HepG2 (cell line): ENCODE measurements around the gene FN1. TPM values are rescaled to one million over a fixed set of nuclear protein-coding genes. Genes with fewer than 3 reads are reported as not detected.

ENCODE experiments used
- AGO2 ChIP-seq: fragments of 200-400 bp; formaldehyde crosslinking; optimal IDR thresholded peaks from 2 replicates; pipeline ENCODE3; 2017; ENCODE audit warnings: mild to moderate bottlenecking, low read depth, low read length, moderate library complexity
- ATF7 ChIP-seq, 2 experiments: fragments of 450-650 bp in 1 of 2; sonication (generic) in 1 of 2; formaldehyde crosslinking in 1 of 2; IDR thresholded peaks; 2 replicates each; pipeline versions ENCODE4 v1.4.0 to v1.6.1; 2016 to 2020; ENCODE audit warnings: antibody characterized with exemption in 1 of 2, mild to moderate bottlenecking in 1 of 2, missing genetic modification reagents in 1 of 2
- ERF ChIP-seq: IDR thresholded peaks from 2 replicates; pipeline ENCODE4 v1.6.1; 2018; ENCODE audit warnings: missing biosample characterization, missing genetic modification reagents
- KAT2B ChIP-seq: fragments of 150-350 bp; IDR thresholded peaks from 2 replicates; pipeline ENCODE4 v1.6.1; 2014; ENCODE audit warnings: low read depth, low read length, borderline replicate concordance
- LCORL ChIP-seq, 2 experiments: fragments of 450-650 bp in 1 of 2; sonication (generic) in 1 of 2; formaldehyde crosslinking in 1 of 2; IDR thresholded peaks; 2 replicates each; pipeline versions ENCODE4 v1.5.0 to v1.6.1; 2017 to 2020; ENCODE audit warnings: antibody characterized with exemption in 1 of 2, missing genetic modification reagents in 1 of 2
- NCOR1 ChIP-seq: fragments of 200-600 bp; sonication (generic); IDR thresholded peaks from 2 replicates; pipeline ENCODE4 v1.7.0; 2017; ENCODE audit warnings: antibody characterized with exemption, low read length, borderline replicate concordance
- POLR2G ChIP-seq: fragments of 200-400 bp; formaldehyde crosslinking; IDR thresholded peaks from 2 replicates; pipeline ENCODE4 v1.6.1; 2018; ENCODE audit warnings: mild to moderate bottlenecking, low read depth, low read length, moderate library complexity
- REXO4 ChIP-seq: sonication (generic); formaldehyde crosslinking; IDR thresholded peaks from 2 replicates; pipeline ENCODE4 v1.8.0; 2022; ENCODE audit warnings: missing genetic modification reagents, mild to moderate bottlenecking, borderline replicate concordance
- SMYD3 ChIP-seq: sonication (generic); formaldehyde crosslinking; IDR thresholded peaks from 2 replicates; pipeline ENCODE4 v1.8.1; 2023; ENCODE audit warnings: mild to moderate bottlenecking, missing genetic modification reagents
- ZNF563 ChIP-seq: sonication (generic); formaldehyde crosslinking; IDR thresholded peaks from 2 replicates; pipeline ENCODE4 v1.8.0; 2022; ENCODE audit warnings: mild to moderate bottlenecking, moderate library complexity, missing genetic modification reagents
- ZNF614 ChIP-seq: IDR thresholded peaks from 2 replicates; pipeline ENCODE4 v1.6.1; 2018; ENCODE audit warnings: missing biosample characterization, missing genetic modification reagents, inconsistent platforms, borderline replicate concordance
- polyA plus RNA-seq, 8 experiments: library from polyadenylated mRNA; depleted of rRNA in 3 of 8; stranded (reverse) in 7 of 8; unstranded in 1 of 8; fragments of >200 nt; fragmentation: Illumina TruSeq in 4 of 8; extraction: Trizol in 4 of 8; gene quantifications; 2 replicates each; pipeline versions ENCODE4 v1.2.1 to v1.2.3, GENCODE V29; 2011 to 2016; ENCODE audit warnings: low read depth in 4 of 8, missing spikeins in 1 of 8, mixed read lengths in 1 of 8; ENCODE audit not compliant: insufficient read depth in 1 of 8
- total RNA-seq, 5 experiments: library from RNA; depleted of rRNA; stranded (reverse); fragments of >200 nt; fragmentation: Illumina TruSeq; extraction: Trizol; gene quantifications; 2 replicates each; pipeline ENCODE4 v1.2.3, GENCODE V29; 2016; ENCODE audit warnings: low read depth in 1 of 5
- TF ChIP-seq, protein P1 (sequence below): sonication (generic); formaldehyde crosslinking; IDR thresholded peaks from 2 replicates; pipeline ENCODE4 v1.4.0; 2020; ENCODE audit warnings: missing genetic modification reagents, borderline replicate concordance
- TF ChIP-seq, protein P2 (sequence below): sonication (generic); formaldehyde crosslinking; IDR thresholded peaks from 2 replicates; pipeline ENCODE4 v1.8.0; 2022; ENCODE audit warnings: mild to moderate bottlenecking, missing genetic modification reagents; ENCODE audit not compliant: insufficient replicate concordance
- TF ChIP-seq, protein P3 (sequence below): sonication (generic); formaldehyde crosslinking; conservative IDR thresholded peaks from 2 replicates; pipeline ENCODE4 v1.8.1; 2023; ENCODE audit warnings: missing genetic modification reagents

The FN1 gene
- total and polyA plus RNA-seq, 2 of the 13 experiments (the other 11 are each of a cell fraction or from before 2014, with no cell fraction given): 1,847 to 6,471 TPM

DNA sequence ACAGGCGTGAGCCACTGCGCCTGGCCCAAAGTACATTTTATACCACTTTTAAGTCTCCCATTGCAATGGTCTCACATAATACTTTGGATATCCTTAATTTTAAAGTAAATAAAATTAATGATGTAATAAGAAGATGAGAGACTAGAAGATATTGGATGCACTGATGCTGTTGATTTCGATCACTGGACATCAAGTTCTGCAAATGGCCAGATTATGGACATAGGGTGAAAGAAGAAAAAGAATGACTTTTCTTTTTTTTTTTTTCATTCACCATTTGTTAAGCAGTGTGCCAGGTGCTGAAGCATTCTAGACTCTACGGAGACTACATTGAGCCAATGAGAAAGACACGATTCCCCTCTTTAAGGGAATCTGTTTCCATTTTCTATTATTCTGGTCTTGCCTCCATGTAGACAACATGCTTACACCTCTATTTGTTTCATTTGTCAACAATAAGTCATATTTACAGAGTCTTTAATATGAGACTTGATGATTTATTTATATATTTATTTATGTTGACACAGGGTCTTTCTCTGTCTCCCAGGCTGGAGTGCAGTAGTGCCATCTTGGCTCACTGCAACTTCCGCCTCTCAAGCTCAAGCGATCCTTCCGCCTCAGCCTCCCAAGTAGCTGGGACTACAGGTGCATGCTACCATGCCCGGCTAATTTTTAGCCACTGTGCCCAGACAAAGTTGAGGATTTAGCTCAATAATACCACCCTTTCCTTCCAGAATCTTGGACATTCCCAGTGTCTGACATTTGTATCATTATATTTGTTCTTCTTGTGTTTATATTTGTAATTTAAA lies 23.7 kb downstream of the FN1 start (continued):
- TF ChIP-seq, protein P1, sequence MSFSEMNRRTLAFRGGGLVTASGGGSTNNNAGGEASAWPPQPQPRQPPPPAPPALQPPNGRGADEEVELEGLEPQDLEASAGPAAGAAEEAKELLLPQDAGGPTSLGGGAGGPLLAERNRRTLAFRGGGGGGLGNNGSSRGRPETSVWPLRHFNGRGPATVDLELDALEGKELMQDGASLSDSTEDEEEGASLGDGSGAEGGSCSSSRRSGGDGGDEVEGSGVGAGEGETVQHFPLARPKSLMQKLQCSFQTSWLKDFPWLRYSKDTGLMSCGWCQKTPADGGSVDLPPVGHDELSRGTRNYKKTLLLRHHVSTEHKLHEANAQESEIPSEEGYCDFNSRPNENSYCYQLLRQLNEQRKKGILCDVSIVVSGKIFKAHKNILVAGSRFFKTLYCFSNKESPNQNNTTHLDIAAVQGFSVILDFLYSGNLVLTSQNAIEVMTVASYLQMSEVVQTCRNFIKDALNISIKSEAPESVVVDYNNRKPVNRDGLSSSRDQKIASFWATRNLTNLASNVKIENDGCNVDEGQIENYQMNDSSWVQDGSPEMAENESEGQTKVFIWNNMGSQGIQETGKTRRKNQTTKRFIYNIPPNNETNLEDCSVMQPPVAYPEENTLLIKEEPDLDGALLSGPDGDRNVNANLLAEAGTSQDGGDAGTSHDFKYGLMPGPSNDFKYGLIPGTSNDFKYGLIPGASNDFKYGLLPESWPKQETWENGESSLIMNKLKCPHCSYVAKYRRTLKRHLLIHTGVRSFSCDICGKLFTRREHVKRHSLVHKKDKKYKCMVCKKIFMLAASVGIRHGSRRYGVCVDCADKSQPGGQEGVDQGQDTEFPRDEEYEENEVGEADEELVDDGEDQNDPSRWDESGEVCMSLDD (CRISPR knock-in tag): no peak
- TF ChIP-seq POLR2G (peak; percentile 60), ERF (CRISPR knock-in tag) (no peak), SMYD3 (CRISPR knock-in tag) (peak; percentile 4; the same call in 1 of the 2 replicates), KAT2B (no peak), NCOR1 (no peak), ZNF563 (CRISPR knock-in tag) (no peak), LCORL (IDR thresholded peaks at IDR 0.05) (no peak), LCORL (CRISPR knock-in tag; IDR thresholded peaks at IDR 0.05) (no peak), AGO2 (peak; percentile 53), ZNF614 (CRISPR knock-in tag) (no peak), ATF7 (IDR thresholded peaks at IDR 0.05) (no peak), ATF7 (CRISPR knock-in tag; IDR thresholded peaks at IDR 0.05) (no peak), REXO4 (CRISPR knock-in tag) (no peak)
- TF ChIP-seq, protein P2, sequence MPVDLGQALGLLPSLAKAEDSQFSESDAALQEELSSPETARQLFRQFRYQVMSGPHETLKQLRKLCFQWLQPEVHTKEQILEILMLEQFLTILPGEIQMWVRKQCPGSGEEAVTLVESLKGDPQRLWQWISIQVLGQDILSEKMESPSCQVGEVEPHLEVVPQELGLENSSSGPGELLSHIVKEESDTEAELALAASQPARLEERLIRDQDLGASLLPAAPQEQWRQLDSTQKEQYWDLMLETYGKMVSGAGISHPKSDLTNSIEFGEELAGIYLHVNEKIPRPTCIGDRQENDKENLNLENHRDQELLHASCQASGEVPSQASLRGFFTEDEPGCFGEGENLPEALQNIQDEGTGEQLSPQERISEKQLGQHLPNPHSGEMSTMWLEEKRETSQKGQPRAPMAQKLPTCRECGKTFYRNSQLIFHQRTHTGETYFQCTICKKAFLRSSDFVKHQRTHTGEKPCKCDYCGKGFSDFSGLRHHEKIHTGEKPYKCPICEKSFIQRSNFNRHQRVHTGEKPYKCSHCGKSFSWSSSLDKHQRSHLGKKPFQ: no peak
- TF ChIP-seq, protein P3, sequence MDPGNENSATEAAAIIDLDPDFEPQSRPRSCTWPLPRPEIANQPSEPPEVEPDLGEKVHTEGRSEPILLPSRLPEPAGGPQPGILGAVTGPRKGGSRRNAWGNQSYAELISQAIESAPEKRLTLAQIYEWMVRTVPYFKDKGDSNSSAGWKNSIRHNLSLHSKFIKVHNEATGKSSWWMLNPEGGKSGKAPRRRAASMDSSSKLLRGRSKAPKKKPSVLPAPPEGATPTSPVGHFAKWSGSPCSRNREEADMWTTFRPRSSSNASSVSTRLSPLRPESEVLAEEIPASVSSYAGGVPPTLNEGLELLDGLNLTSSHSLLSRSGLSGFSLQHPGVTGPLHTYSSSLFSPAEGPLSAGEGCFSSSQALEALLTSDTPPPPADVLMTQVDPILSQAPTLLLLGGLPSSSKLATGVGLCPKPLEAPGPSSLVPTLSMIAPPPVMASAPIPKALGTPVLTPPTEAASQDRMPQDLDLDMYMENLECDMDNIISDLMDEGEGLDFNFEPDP (CRISPR knock-in tag): 0 out of 2 replicates have a peak, but pooled peaks have one; percentile 45
- TF ChIP-seq, all 625 proteins: peak for 9
